Measurements from ENCODE around the gene RSKR.
"Not testable (repeated sequence)": the region's sequence is repeated elsewhere in the genome, so short reads cannot be mapped to it uniquely, and the experiment has no call there.

RSKR gene

GRCh38 chr17:28576758-28577465 is 37.1 kb downstream of the RSKR start, which contains the start of gene ALDOC:
Gene ALDOC, minus strand, starts transcription at chr17:28576895. Its CDS starts 1,363 bp downstream, at chr17:28575532.
- DNase-seq: peak; percentile 96

- DNase-seq: not testable (repeated sequence)
Measured at GRCh38 chr17:28576016-28576415, 38.0 kb downstream of the RSKR start.

GRCh38 chr17:28575126-28575795 is 38.7 kb downstream of the RSKR start:
- DNase-seq: no peak

- DNase-seq: peak; percentile 10
Measured at GRCh38 chr17:28574526-28574925, 39.5 kb downstream of the RSKR start.

GRCh38 chr17:28573966-28574480 is 40.0 kb downstream of the RSKR start:
- no peak for DNase-seq

GRCh38 chr17:28573521-28573920 is 40.5 kb downstream of the RSKR start:
- no peak for DNase-seq

GRCh38 chr17:28573040-28573380 is 41.0 kb downstream of the RSKR start:
- DNase-seq: no peak

GRCh38 chr17:28572259-28573039 is 41.5 kb downstream of the RSKR start:
- no peak for DNase-seq

GRCh38 chr17:28571361-28572122 is 42.4 kb downstream of the RSKR start, which contains the start of gene PIGS:
Gene PIGS, minus strand, starts transcription at chr17:28571524. Its CDS starts 28 bp downstream, at chr17:28571496.
- peak; percentile 88 for DNase-seq

GRCh38 chr17:28570716-28571360 is 43.1 kb downstream of the RSKR start:
- DNase-seq: peak; percentile 52

- DNase-seq: no peak
Measured at GRCh38 chr17:28569446-28569845, 44.5 kb downstream of the RSKR start.

- DNase-seq: no peak
Measured at GRCh38 chr17:28567604-28568003, 46.4 kb downstream of the RSKR start.

GRCh38 chr17:28563475-28563874 is 50.5 kb downstream of the RSKR start:
- no peak for DNase-seq
